Karpas-422 (cell line): ENCODE data around the gene RBM4B. TPM values are rescaled to one million over a fixed set of nuclear protein-coding genes. Genes with fewer than 3 reads are reported as not detected.

Source experiments
- DNase-seq: peaks from one replicate; pipeline ENCODE4 v3.0.0-alpha.2; 2015
- H2AFZ ChIP-seq: fragments of 200-600 bp; sonication (generic); 2 replicates; pipeline ENCODE4 v1.6.1; 2014; ENCODE audit warnings: antibody characterized with exemption, low read length, mixed read lengths
- H3K27ac ChIP-seq: fragments of 200-600 bp; sonication (generic); 2 replicates; pipeline ENCODE4 v1.5.1; 2014; ENCODE audit warnings: mild to moderate bottlenecking, low read length, moderate library complexity
- H3K27me3 ChIP-seq: fragments of 200-600 bp; sonication (generic); 2 replicates; pipeline ENCODE4 v1.6.1; 2014; ENCODE audit warnings: low read length, mixed read lengths
- H3K36me3 ChIP-seq: fragments of 200-600 bp; sonication (generic); 2 replicates; pipeline ENCODE4 v1.6.1; 2014; ENCODE audit warnings: low read length, mixed read lengths; ENCODE audit not compliant: insufficient read depth
- H3K4me1 ChIP-seq: fragments of 200-600 bp; sonication (generic); 2 replicates; pipeline ENCODE4 v1.6.1; 2014; ENCODE audit warnings: mild to moderate bottlenecking, low read length, mixed read lengths
- H3K4me2 ChIP-seq: fragments of 200-600 bp; sonication (generic); 2 replicates; pipeline ENCODE4 v1.6.1; 2014; ENCODE audit warnings: low read length, low read depth, mild to moderate bottlenecking; ENCODE audit not compliant: poor library complexity, severe bottlenecking
- H3K4me3 ChIP-seq: fragments of 200-600 bp; sonication (generic); 2 replicates; pipeline ENCODE4 v1.5.1; 2014; ENCODE audit warnings: mild to moderate bottlenecking, antibody characterized with exemption, low read length, mixed read lengths
- H3K79me2 ChIP-seq: fragments of 200-600 bp; sonication (generic); 2 replicates; pipeline ENCODE4 v1.6.1; 2014; ENCODE audit warnings: mild to moderate bottlenecking, low read length, mixed read lengths
- H3K9ac ChIP-seq: fragments of 200-600 bp; sonication (generic); 2 replicates; pipeline ENCODE4 v1.6.0; 2014; ENCODE audit warnings: low read length
- H3K9me2 ChIP-seq: fragments of 200-600 bp; sonication (generic), shearing (Covaris generic); replicated peaks from 2 replicates; pipeline ENCODE4 v1.6.0; 2014; ENCODE audit warnings: mild to moderate bottlenecking, low read length, moderate library complexity; ENCODE audit not compliant: insufficient read depth
- H3K9me3 ChIP-seq: fragments of 300-700, 200-600 bp; sonication (generic); 2 replicates; pipeline ENCODE4 v1.6.1; 2014; ENCODE audit warnings: low read length, mixed read lengths
- H4K20me1 ChIP-seq: fragments of 200-600 bp; sonication (generic); 2 replicates; pipeline ENCODE4 v1.6.1; 2014; ENCODE audit warnings: mild to moderate bottlenecking, antibody characterized with exemption, low read length, low read depth; ENCODE audit not compliant: insufficient read depth
- total RNA-seq: library from RNA; depleted of rRNA; stranded (reverse); fragments of >200 nt; shearing (Covaris generic); gene quantifications from 2 replicates; pipeline ENCODE4 v1.2.3, GENCODE V29; 2014; ENCODE audit warnings: low replicate concordance

RBM4B gene
- total RNA-seq, 1 experiment from 2014 or later = 43.2 TPM

DNA sequence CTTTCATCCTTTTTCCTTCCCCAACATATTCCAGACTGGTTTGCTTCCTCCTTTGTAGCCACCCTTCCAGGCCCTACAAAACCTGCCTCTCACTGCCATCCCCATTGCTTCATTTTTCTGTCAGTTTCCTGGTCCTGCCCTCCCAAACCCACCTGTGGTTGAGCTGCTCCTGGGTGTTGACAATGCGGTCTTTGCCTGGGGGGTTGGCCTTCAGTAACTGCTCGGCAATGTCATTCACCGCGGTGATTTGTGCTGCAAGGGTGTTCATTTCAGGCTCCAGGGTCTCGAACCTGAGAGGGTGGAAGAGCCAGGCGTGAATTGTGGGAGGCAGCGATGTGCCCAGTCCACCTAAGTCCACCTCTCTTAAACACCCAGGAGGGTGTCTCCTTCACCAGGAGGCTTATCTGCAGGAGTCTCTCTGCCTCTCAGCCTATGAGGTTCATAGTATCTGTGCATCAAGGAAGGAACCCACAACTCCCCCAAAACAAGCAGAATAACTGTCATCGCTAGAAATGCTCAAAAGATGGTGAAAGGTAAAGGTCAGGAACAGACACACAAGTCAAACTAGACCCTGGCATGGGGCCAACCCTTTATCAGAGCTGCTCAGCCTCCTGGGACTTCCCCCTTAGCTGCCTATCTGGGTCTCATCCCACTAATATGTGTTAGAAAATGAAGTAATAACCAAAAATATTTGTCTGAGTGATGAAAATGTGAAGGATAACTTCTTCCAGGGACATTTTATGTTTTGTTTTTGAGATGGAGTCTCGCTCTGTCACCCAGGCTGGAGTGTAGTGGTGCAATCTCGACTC is 23.9 kb upstream of the RBM4B start:
- Histone ChIP-seq H3K4me2 (no peak overlapping the region), H3K36me3 (no peaks in the 10 kb centered on the region), H3K9me2 (no peaks in the 10 kb centered on the region), H2AFZ (no peak overlapping the region), H3K9me3 (no peaks in the 10 kb centered on the region), H3K9ac (no peak overlapping the region), H3K4me3 (no peak overlapping the region), H3K27me3 (no peaks in the 10 kb centered on the region), H3K27ac (no peak overlapping the region), H3K4me1 (no peaks in the 10 kb centered on the region), H4K20me1 (no peaks in the 10 kb centered on the region), H3K79me2 (no peaks in the 10 kb centered on the region)
- DNase-seq = no peak

DNA sequence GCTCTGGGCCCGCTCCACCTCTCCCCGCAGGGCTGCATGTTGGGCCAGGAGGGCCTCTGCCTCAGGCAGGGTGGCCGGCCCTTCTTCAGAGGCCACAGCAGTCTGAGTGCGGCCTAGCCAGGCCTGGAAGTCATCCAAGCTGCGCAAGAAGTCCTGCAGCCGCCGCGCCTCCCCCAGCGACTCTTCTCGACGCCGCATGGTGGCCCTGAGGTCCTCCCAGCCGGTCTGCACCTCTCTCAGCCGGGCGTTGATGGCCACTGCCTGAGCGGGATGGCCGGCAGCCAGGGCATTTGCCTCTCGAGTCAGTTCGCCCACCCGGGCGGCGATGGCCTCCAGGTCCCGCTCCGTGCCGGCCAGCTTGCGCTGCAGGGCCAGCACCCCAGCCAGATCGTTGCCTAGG is 23.1 kb upstream of the RBM4B start:
- Histone ChIP-seq H3K4me2 (no peak overlapping the region), H3K9me3 (no peaks in the 10 kb centered on the region), H2AFZ (no peak overlapping the region), H3K27me3 (no peaks in the 10 kb centered on the region), H3K27ac (no peak overlapping the region), H3K4me3 (no peak overlapping the region), H4K20me1 (no peaks in the 10 kb centered on the region), H3K4me1 (no peaks in the 10 kb centered on the region), H3K9me2 (no peaks in the 10 kb centered on the region), H3K36me3 (no peaks in the 10 kb centered on the region), H3K9ac (no peak overlapping the region), H3K79me2 (no peaks in the 10 kb centered on the region)
- DNase-seq = no peak

DNA sequence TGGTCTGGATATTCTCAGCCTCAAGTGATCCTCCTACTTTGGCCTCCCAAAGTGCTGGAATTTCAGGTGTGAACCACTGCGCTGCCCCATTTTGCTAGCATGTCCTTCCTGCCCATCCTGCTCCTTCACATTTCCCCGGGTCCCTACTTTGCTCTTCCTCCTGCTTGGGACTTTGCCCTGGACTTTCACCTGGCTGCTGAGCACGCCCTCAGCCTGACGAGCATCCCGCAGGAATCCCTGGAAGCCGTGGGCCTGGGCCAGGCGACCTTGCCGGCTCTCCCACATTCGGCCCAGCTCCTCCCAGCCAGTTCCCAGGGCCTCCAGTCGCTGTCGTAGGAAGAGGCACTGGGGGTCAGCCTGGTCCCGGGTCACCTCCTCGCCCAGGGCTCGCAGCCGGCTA is 22.6 kb upstream of the RBM4B start:
- no peaks in the 10 kb centered on the region for H3K9me3 ChIP-seq
- no peak for DNase-seq
- H3K9me2 ChIP-seq = no peaks in the 10 kb centered on the region
- no peaks in the 10 kb centered on the region for H4K20me1 ChIP-seq
- H3K27me3 ChIP-seq = no peaks in the 10 kb centered on the region
- no peaks in the 10 kb centered on the region for H3K4me1 ChIP-seq
- no peak overlapping the region for H3K9ac ChIP-seq
- no peaks in the 10 kb centered on the region for H3K36me3 ChIP-seq
- no peak overlapping the region for H3K4me2 ChIP-seq
- no peak overlapping the region for H2AFZ ChIP-seq
- H3K79me2 ChIP-seq = no peaks in the 10 kb centered on the region
- no peak overlapping the region for H3K4me3 ChIP-seq
- no peak overlapping the region for H3K27ac ChIP-seq

DNA sequence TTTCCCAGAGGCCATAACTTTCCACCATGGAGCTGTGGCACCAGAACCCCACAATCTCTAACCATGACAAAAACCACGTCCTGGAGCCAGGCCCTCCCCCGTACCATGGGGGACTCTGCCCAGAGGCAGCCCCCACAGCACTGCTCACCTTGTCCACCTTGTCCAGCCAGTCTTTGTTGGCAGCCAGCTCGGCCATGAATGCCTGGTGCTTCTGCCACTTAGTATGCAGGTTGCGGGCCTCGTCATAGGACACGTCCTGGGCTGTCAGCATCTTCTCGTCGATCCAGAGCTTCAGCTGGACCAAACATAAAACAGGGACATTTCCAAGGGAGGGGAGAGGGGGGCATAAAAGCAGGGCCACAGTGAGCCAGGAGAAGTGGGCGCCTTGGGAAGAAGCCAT is 20.8 kb upstream of the RBM4B start:
- no peak overlapping the region for H3K9ac ChIP-seq

DNA sequence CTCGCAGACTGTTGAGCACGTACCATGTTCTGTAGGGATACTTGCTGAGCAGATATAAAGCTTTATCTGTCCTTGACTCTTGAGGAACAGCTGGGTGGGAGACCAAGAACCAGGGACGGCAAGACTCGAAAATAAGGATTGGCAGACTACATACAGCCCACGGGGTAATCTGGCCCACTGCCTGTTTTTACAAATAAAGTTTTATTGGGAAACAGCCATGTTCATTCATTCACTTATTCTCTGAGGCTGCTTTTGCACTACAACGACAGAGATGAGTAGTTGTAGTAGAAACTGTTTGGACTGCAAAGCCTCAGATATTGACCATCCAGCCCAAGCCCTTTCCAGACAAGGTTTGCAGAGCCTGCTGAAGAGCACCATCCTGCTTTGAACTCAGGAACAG is 20.3 kb upstream of the RBM4B start:
- no peaks in the 10 kb centered on the region for H3K27me3 ChIP-seq
- H4K20me1 ChIP-seq = no peaks in the 10 kb centered on the region
- H3K4me3 ChIP-seq = no peak overlapping the region
- H2AFZ ChIP-seq = no peak overlapping the region
- H3K36me3 ChIP-seq = no peaks in the 10 kb centered on the region
- no peaks in the 10 kb centered on the region for H3K79me2 ChIP-seq
- DNase-seq = no peak
- no peaks in the 10 kb centered on the region for H3K9me3 ChIP-seq
- no peak overlapping the region for H3K9ac ChIP-seq
- no peak overlapping the region for H3K27ac ChIP-seq
- no peaks in the 10 kb centered on the region for H3K9me2 ChIP-seq
- H3K4me1 ChIP-seq = no peaks in the 10 kb centered on the region
- no peak overlapping the region for H3K4me2 ChIP-seq

More for the DNA sequence above, 20.8 kb upstream of the RBM4B start:
- Histone ChIP-seq H3K36me3 (no peaks in the 10 kb centered on the region), H4K20me1 (no peaks in the 10 kb centered on the region), H3K4me1 (no peaks in the 10 kb centered on the region), H2AFZ (no peak overlapping the region), H3K4me3 (no peak overlapping the region), H3K9me2 (no peaks in the 10 kb centered on the region), H3K27ac (no peak overlapping the region), H3K9me3 (no peaks in the 10 kb centered on the region), H3K4me2 (no peak overlapping the region), H3K27me3 (no peaks in the 10 kb centered on the region), H3K79me2 (no peaks in the 10 kb centered on the region)
- no peak for DNase-seq

DNA sequence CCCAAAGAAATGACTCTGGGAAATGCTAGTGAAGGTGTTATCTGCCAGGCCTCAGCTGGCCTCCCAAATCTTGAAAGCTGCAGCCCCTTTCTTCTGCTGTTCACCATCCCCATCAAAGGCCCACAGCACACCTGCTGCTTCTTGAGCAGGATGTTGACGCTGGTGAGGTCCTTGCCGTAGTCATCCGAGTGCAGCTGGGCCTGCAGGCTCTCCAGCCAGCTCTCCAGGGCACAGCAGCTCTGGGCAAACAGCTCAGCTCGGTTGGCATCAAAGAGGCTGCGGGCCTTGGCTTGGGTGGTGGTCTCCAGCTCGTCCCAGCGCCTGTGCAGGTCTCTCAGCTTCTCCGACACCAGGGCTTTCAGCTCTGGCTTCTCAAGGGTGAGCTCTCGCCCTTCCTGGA is 18.5 kb upstream of the RBM4B start:
- H3K36me3 ChIP-seq = no peaks in the 10 kb centered on the region
- H3K79me2 ChIP-seq = no peaks in the 10 kb centered on the region
- H3K4me3 ChIP-seq = no peak overlapping the region
- H3K9me3 ChIP-seq = no peaks in the 10 kb centered on the region
- no peaks in the 10 kb centered on the region for H3K4me1 ChIP-seq
- H3K27me3 ChIP-seq = no peaks in the 10 kb centered on the region
- no peak for DNase-seq
- no peak overlapping the region for H3K9ac ChIP-seq
- no peak overlapping the region for H3K27ac ChIP-seq
- no peaks in the 10 kb centered on the region for H4K20me1 ChIP-seq
- no peak overlapping the region for H2AFZ ChIP-seq
- no peaks in the 10 kb centered on the region for H3K9me2 ChIP-seq
- no peak overlapping the region for H3K4me2 ChIP-seq

DNA sequence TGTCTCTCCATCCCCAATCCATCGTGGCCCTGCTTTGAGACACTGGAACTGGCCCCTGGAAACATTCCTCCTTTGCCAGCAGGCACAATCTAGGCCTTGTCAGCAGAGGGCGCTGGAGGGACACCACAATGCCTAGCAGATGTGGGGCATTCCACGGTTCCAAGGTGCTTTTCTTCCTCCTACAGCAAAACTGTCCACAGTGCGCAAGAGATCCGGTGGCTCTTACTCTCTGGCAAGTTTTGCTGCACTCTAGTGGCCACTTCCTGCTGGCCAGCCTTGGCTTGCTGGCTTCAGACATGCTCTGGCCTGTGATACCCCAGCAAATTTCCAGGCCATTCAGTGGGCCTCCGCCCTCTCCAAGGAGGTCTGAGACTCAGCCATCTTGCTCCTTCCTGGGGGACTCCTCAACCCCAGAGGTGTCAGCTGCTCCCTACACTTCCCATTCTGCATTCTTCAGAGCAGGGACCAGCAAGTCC is 17.1 kb upstream of the RBM4B start:
- no peaks in the 10 kb centered on the region for H4K20me1 ChIP-seq
- no peak overlapping the region for H2AFZ ChIP-seq
- DNase-seq = peak; percentile 91
- no peak overlapping the region for H3K4me2 ChIP-seq
- no peak overlapping the region for H3K4me3 ChIP-seq
- H3K9ac ChIP-seq = no peak overlapping the region
- H3K79me2 ChIP-seq = no peaks in the 10 kb centered on the region
- H3K4me1 ChIP-seq = no peaks in the 10 kb centered on the region
- H3K36me3 ChIP-seq = no peaks in the 10 kb centered on the region
- H3K27me3 ChIP-seq = no peaks in the 10 kb centered on the region
- no peaks in the 10 kb centered on the region for H3K9me3 ChIP-seq
- H3K9me2 ChIP-seq = no peaks in the 10 kb centered on the region
- no peak overlapping the region for H3K27ac ChIP-seq

DNA sequence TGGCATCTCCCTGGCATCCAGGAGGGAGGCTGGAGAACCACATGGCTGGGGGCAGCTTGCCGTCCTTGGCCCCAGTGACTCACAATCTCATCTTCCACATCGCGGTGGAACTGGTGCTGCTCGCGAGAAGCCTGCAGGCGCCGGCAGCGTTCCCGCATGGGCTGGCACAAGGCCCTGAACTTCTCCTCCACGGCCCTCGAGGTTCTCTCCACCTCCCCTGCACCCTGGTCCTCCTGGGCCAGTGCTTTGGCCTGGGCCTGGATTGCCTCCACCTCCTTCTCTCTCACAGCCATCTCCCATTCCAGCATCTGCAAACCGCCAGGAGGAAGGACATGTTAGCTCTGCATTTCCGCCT is 16.3 kb upstream of the RBM4B start:
- Histone ChIP-seq H3K36me3 (no peaks in the 10 kb centered on the region), H3K9me3 (no peaks in the 10 kb centered on the region), H3K9me2 (no peaks in the 10 kb centered on the region), H3K4me2 (no peak overlapping the region), H3K4me1 (no peaks in the 10 kb centered on the region), H4K20me1 (no peaks in the 10 kb centered on the region), H3K9ac (no peak overlapping the region), H3K27me3 (no peaks in the 10 kb centered on the region), H3K79me2 (no peaks in the 10 kb centered on the region), H3K4me3 (no peak overlapping the region), H3K27ac (no peak overlapping the region), H2AFZ (no peak overlapping the region)
- no peak for DNase-seq
